Ascending aorta (tissue), 2 donors: ENCODE results near the gene MTHFSD. TPM values are rescaled to one million over a fixed set of nuclear protein-coding genes. Genes with fewer than 3 reads are reported as not detected.

Source experiments
- DNase-seq, 2 donors: peaks; one replicate each; pipeline ENCODE4 v3.0.0-alpha.2; 2019; ENCODE audit warnings: low spot score in 2 of 2
- H3K27ac ChIP-seq, 2 donors: fragments of 200-600 bp; sonication (generic); one replicate each; pipeline ENCODE4 v1.5.1; 2016 to 2017; ENCODE audit warnings: mild to moderate bottlenecking in 1 of 2
- H3K27me3 ChIP-seq: fragments of 200-600 bp; sonication (generic); one replicate; pipeline ENCODE4 v1.5.1; 2017
- H3K36me3 ChIP-seq, 2 donors: fragments of 200-600 bp; sonication (generic); one replicate each; pipeline ENCODE4 v1.5.1; 2016
- H3K4me1 ChIP-seq, 2 donors: fragments of 200-600 bp; sonication (generic); one replicate each; pipeline ENCODE4 v1.5.1; 2016 to 2017; ENCODE audit warnings: mild to moderate bottlenecking in 1 of 2
- H3K4me3 ChIP-seq, 2 donors: fragments of 200-600 bp; sonication (generic); one replicate each; pipeline ENCODE4 v1.5.1; 2016 to 2017; ENCODE audit warnings: mild to moderate bottlenecking in 1 of 2
- H3K9me3 ChIP-seq, 2 donors: fragments of 200-600 bp; sonication (generic); one replicate each; pipeline ENCODE4 v1.5.1; 2016
- CTCF ChIP-seq, 3 experiments: fragments of 200-600 bp in 2 of 3; fragments of 450-650 bp in 1 of 3; sonication (generic) in 2 of 3; IDR thresholded peaks; one replicate each; pipeline ENCODE4 v1.5.1; 2016 to 2019; ENCODE audit warnings: antibody characterized with exemption in 3 of 3, mild to moderate bottlenecking in 1 of 3, moderate library complexity in 1 of 3
- intact Hi-C: fragments of 100-400 bp; cut with DNase I; formaldehyde crosslinking; loops from one replicate; pipeline ENCODE4 v1.15.1; 2023
- total RNA-seq: library from RNA; depleted of rRNA; stranded (reverse); fragments of >200 nt; gene quantifications from one replicate; pipeline ENCODE4 v1.1.0, GENCODE V29; 2016

The MTHFSD gene
- total RNA-seq, 1 donor from 2014 or later: 44.1 TPM

GRCh38 chr16:86573646-86574508 lies 18.8 kb upstream of the MTHFSD start:
- Histone ChIP-seq H3K9me3 (no peaks in the 10 kb centered on the region), H3K36me3 (peaks cover 0 to 12% of the 10 kb centered on the region in 2 donors), H3K27ac (peak overlapping the region; percentile 91 to 98), H3K4me1 (peaks cover 7 to 45% of the 10 kb centered on the region in 2 donors), H3K4me3 (peak overlapping the region; percentile 76 to 79), H3K27me3 (no peaks in the 10 kb centered on the region)
- no peak for TF ChIP-seq CTCF (IDR thresholded peaks at IDR 0.05)
- intact Hi-C loops: loop anchor here (2.0 kb wide), 1 partner anchor 91 kb away; no protein-coding TSS in a partner anchor
- DNase-seq: no peak

- Histone ChIP-seq H3K36me3 (peaks cover 0 to 12% of the 10 kb centered on the region in 2 donors), H3K27me3 (no peaks in the 10 kb centered on the region), H3K9me3 (no peaks in the 10 kb centered on the region), H3K4me1 (peaks cover 7 to 45% of the 10 kb centered on the region in 2 donors), H3K4me3 (peak overlapping the region; percentile 76 to 79), H3K27ac (peak overlapping the region; percentile 91 to 98)
- no peak for DNase-seq
- TF ChIP-seq CTCF (IDR thresholded peaks at IDR 0.05): no peak
- intact Hi-C loops: no loop called here
These were observed 18.2 kb upstream of the MTHFSD start for GRCh38 chr16:86573215-86573614.

- Histone ChIP-seq H3K4me1 (peaks cover 7 to 43% of the 10 kb centered on the region in 2 donors), H3K27ac (peak overlapping the region; percentile 91 to 98), H3K4me3 (peak overlapping the region; percentile 76 to 79), H3K36me3 (peaks cover 0 to 12% of the 10 kb centered on the region in 2 donors), H3K27me3 (no peaks in the 10 kb centered on the region), H3K9me3 (no peaks in the 10 kb centered on the region)
- no peak for TF ChIP-seq CTCF (IDR thresholded peaks at IDR 0.05)
- intact Hi-C loops: no loop called here
- no peak for DNase-seq
These were observed 17.6 kb upstream of the MTHFSD start for GRCh38 chr16:86572606-86573005.

- Histone ChIP-seq H3K4me3 (peak overlapping the region; percentile 76 to 79), H3K27me3 (no peaks in the 10 kb centered on the region), H3K36me3 (peaks cover 0 to 12% of the 10 kb centered on the region in 2 donors), H3K9me3 (no peaks in the 10 kb centered on the region), H3K4me1 (peaks cover 7 to 42% of the 10 kb centered on the region in 2 donors), H3K27ac (peak overlapping the region; percentile 91 to 98)
- no peak for TF ChIP-seq CTCF (IDR thresholded peaks at IDR 0.05)
- intact Hi-C loops: no loop called here
- no peak for DNase-seq
These were observed 17.0 kb upstream of the MTHFSD start for GRCh38 chr16:86572041-86572521.

GRCh38 chr16:86571530-86571915 lies 16.5 kb upstream of the MTHFSD start:
- Histone ChIP-seq H3K27me3 (no peaks in the 10 kb centered on the region), H3K9me3 (no peaks in the 10 kb centered on the region), H3K4me1 (peaks cover 7 to 42% of the 10 kb centered on the region in 2 donors), H3K27ac (peak overlapping the region; percentile 91 to 98), H3K4me3 (peak overlapping the region; percentile 76 to 79), H3K36me3 (peaks cover 0 to 12% of the 10 kb centered on the region in 2 donors)
- no peak for DNase-seq
- intact Hi-C loops: no loop called here
- TF ChIP-seq CTCF (IDR thresholded peaks at IDR 0.05): no peak
